RPMI7951 (cell line): ENCODE results near the gene GPR152. TPM values are rescaled to one million over a fixed set of nuclear protein-coding genes. Genes with fewer than 3 reads are reported as not detected.
A peak's percentile ranks its signal among the peaks of the same experiment; 100 is the strongest.
"Not testable (repeated sequence)": the region's sequence is repeated elsewhere in the genome, so short reads cannot be mapped to it uniquely, and the experiment has no call there.

Experiments
- DNase-seq: peaks from one replicate; pipeline ENCODE4 v3.0.0-alpha.2; 2012; ENCODE audit warnings: low read depth
- total RNA-seq: library from RNA; depleted of rRNA; stranded (reverse); fragments of >200 nt; shearing (Covaris generic); gene quantifications from 2 replicates; pipeline ENCODE4 v1.2.3, GENCODE V29; 2014

Gene GPR152
- total RNA-seq, 1 experiment from 2014 or later: not detected

GRCh38 chr11:67427364-67427859 lies 25.1 kb downstream of the GPR152 start:
- not testable (repeated sequence) for DNase-seq

- no peak for DNase-seq
Measured at GRCh38 chr11:67423891-67424613, 28.5 kb downstream of the GPR152 start.

GRCh38 chr11:67423466-67423865 lies 29.1 kb downstream of the GPR152 start:
- no peak for DNase-seq

GRCh38 chr11:67422891-67423290 lies 29.6 kb downstream of the GPR152 start:
- DNase-seq: no peak

GRCh38 chr11:67421430-67422031 lies 31.0 kb downstream of the GPR152 start:
- DNase-seq: no peak

GRCh38 chr11:67420646-67421429 lies 31.7 kb downstream of the GPR152 start:
- peak; percentile 87 for DNase-seq

- DNase-seq: no peak
Measured at GRCh38 chr11:67420147-67420645, 32.3 kb downstream of the GPR152 start.

GRCh38 chr11:67419325-67420049 lies 33.0 kb downstream of the GPR152 start:
- no peak for DNase-seq

- no peak for DNase-seq
Measured at GRCh38 chr11:67418476-67419281, 33.9 kb downstream of the GPR152 start.

GRCh38 chr11:67417425-67417824 lies 35.1 kb downstream of the GPR152 start:
- DNase-seq: no peak

GRCh38 chr11:67416416-67417335 lies 35.9 kb downstream of the GPR152 start:
- no peak for DNase-seq

- no peak for DNase-seq
Measured at GRCh38 chr11:67415501-67416304, 36.8 kb downstream of the GPR152 start, which contains the start of gene CARNS1. Gene CARNS1 (plus strand): TSS chr11:67415678. CDS start chr11:67416200, 522 bp downstream.

GRCh38 chr11:67413266-67413849 lies 39.2 kb downstream of the GPR152 start:
- no peak for DNase-seq

GRCh38 chr11:67412495-67413179 lies 39.9 kb downstream of the GPR152 start:
- no peak for DNase-seq

- no peak for DNase-seq
Measured at GRCh38 chr11:67411785-67412152, 40.8 kb downstream of the GPR152 start.

GRCh38 chr11:67410984-67411784 lies 41.3 kb downstream of the GPR152 start:
- no peak for DNase-seq

- no peak for DNase-seq
Measured at GRCh38 chr11:67410369-67410831, 42.1 kb downstream of the GPR152 start.
